Pancreas (tissue), 10 donors: ENCODE measurements around the gene SCN5A. TPM values are rescaled to one million over a fixed set of nuclear protein-coding genes. Genes with fewer than 3 reads are reported as not detected.

Experiments used
- ATAC-seq, 4 donors: fragments of 200-7000 bp; cut with Tn5 transposase; one replicate each; pipeline versions ENCODE4 v1.8.0 to v1.9.1; 2020; ENCODE audit warnings: mild to moderate bottlenecking in 4 of 4, moderate library complexity in 4 of 4
- DNase-seq, 6 donors: peaks; one replicate each; pipeline ENCODE4 v3.0.0-alpha.2; 2020
- FAIRE-seq: peaks from 2 replicates; lab custom pipeline; 2012; peaks lifted over from hg19 to GRCh38; lab: Jason Lieb, UNC
- H3K27ac ChIP-seq, 4 donors: fragments of 200-600 bp; sonication (generic); 1 replicate in 3 of 4; 2 replicates in 1 of 4; pipeline versions ENCODE4 v1.5.0 to v1.8.0; 2020
- H3K27me3 ChIP-seq, 4 donors: fragments of 200-600 bp; one replicate each; pipeline ENCODE4 v1.8.0; 2021
- H3K36me3 ChIP-seq, 3 donors: fragments of 200-600 bp; sonication (generic) in 1 of 3; one replicate each; pipeline versions ENCODE4 v1.5.0 to v1.8.0; 2020 to 2021
- H3K4me1 ChIP-seq, 3 donors: fragments of 200-600 bp; one replicate each; pipeline ENCODE4 v1.8.0; 2021
- H3K4me3 ChIP-seq, 4 donors: fragments of 200-600 bp; sonication (generic) in 2 of 4; one replicate each; pipeline versions ENCODE4 v1.5.0 to v1.8.0; 2020 to 2021
- H3K9me3 ChIP-seq, 4 donors: fragments of 200-600 bp; one replicate each; pipeline ENCODE4 v1.8.0; 2021
- CTCF ChIP-seq, 4 donors: fragments of 200-600 bp; sonication (generic) in 3 of 4; IDR thresholded peaks; one replicate each; pipeline versions ENCODE4 v1.5.0 to v1.8.0; 2021; ENCODE audit warnings: antibody characterized with exemption in 4 of 4
- WGBS, 2 donors: extraction: QIAGEN DNeasy Blood & Tissue Kit; methylation state at CpG; one replicate each; pipeline ENCODE4 v1.1.7; 2013; 5-methylcytosine and 5-hydroxymethylcytosine counted together
- intact Hi-C, 3 donors: fragments of 100-400 bp; cut with DNase I; formaldehyde crosslinking; loops; one replicate each; pipeline versions ENCODE4 v1.11.1 to v1.14.2; 2022
- polyA plus RNA-seq, 2 donors: library from polyadenylated mRNA; stranded (reverse); fragments of 200-250 nt; gene quantifications; one replicate each; pipeline ENCODE4 v1.2.3, GENCODE V29; 2013
- total RNA-seq, 6 donors: library from RNA; stranded (reverse); fragmentation: NEBNext Ultra II Directional in 4 of 6; extraction: Animal tissue kit (Norgen Biotek cat#: 25700) in 4 of 6; gene quantifications; one replicate each; pipeline versions ENCODE4 v1.2.1 to v1.2.4, GENCODE V29; 2021 to 2023
- donor health status: healthy with polysubstance abuse.
- donor health status: DM: no; HTN: no; CAD: no; lungs with moderate emphysema.
- donor health status: DM: no; HTN: no; CAD: no.
- donor health status: control.
- donor health status: control.
- donor health status: Bipolar disorder and iron deficiency.
- donor health status: DM: yes; HTN: yes; CAD: no.
- donor health status: DM: no; HTN: no; CAD: no.
- donor health status: DM: no; HTN: no; CAD: no.
- donor health status: DM: yes; HTN: yes; CAD: no.

The SCN5A gene
- total and polyA plus RNA-seq, 8 donors: 0.07 to 0.39 (median 0.26) TPM; not detected in 1

DNA sequence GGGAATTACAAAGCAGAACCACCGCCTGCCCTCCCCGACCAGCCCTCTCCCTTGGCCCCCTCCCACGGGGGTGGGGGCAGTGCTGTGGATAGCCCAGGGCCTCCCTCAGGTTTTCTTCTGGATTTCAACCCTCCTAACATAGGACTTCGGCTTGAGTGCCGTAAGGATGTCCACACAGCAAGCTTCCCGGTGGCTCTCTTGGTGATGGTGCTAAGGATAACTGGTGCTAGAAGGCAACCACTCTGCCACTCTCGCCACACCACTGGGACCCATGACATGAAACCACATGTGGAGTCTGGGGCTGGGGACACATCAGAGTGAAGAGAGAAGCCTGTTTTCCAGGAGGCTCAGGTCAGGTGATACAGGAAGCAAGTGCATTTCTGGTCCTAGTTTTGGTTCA lies 35.4 kb downstream of the SCN5A start:
- intact Hi-C loops: no loop called here
- Histone ChIP-seq H3K36me3 (no peaks in the 10 kb centered on the region), H3K9me3 (no peaks in the 10 kb centered on the region), H3K27me3 (no peaks in the 10 kb centered on the region), H3K27ac (no peak overlapping the region), H3K4me1 (no peaks in the 10 kb centered on the region), H3K4me3 (no peak overlapping the region)
- WGBS, 2 donors: 75% methylated on average over 7 of the region's 7 CpGs
- ATAC-seq (no peak), FAIRE-seq (no peak), DNase-seq (no peak)
- TF ChIP-seq CTCF (IDR thresholded peaks at IDR 0.05): no peak

GRCh38 chr3:38613426-38613825 lies 36.1 kb downstream of the SCN5A start:
- FAIRE-seq (no peak), ATAC-seq (no peak), DNase-seq (no peak)
- 73 to 81% methylated on average over 5 of the region's 5 CpGs for WGBS, 2 donors
- intact Hi-C loops: no loop called here
- no peak overlapping the region for H3K27ac ChIP-seq
- no peak for TF ChIP-seq CTCF (IDR thresholded peaks at IDR 0.05)
- no peaks in the 10 kb centered on the region for H3K4me1 ChIP-seq
- H3K9me3 ChIP-seq: no peaks in the 10 kb centered on the region
- no peaks in the 10 kb centered on the region for H3K27me3 ChIP-seq
- H3K4me3 ChIP-seq: no peak overlapping the region
- no peaks in the 10 kb centered on the region for H3K36me3 ChIP-seq

DNA sequence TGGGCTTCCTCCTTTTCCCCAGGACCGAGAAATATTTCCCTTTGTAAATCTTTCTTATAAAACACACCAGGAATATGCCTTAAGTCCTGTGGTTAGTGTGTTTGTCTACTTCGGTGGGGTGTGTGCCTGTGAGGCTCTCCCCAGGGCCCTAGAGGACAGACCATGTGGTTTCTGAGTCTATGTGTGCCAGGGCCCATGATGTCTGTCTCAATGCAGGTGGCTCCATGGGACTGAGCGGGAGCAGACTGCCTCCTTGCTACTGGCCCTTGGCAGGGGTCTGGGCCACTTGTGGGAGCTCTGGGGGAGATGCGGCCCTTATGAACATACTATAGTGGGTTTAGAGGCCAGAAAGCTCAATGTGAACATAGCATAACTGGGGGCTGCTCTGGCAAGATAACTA lies 37.6 kb downstream of the SCN5A start:
- no peak for FAIRE-seq
- ATAC-seq: no peak

GRCh38 chr3:38610934-38611333 lies 38.6 kb downstream of the SCN5A start:
- ATAC-seq (no peak), DNase-seq (no peak), FAIRE-seq (no peak)
- H3K4me3 ChIP-seq: no peak overlapping the region
- TF ChIP-seq CTCF (IDR thresholded peaks at IDR 0.05): no peak
- H3K4me1 ChIP-seq: no peaks in the 10 kb centered on the region
- intact Hi-C loops: no loop called here
- H3K27me3 ChIP-seq: no peaks in the 10 kb centered on the region
- no peaks in the 10 kb centered on the region for H3K36me3 ChIP-seq
- 79 to 83% methylated on average over 5 of the region's 5 CpGs for WGBS, 2 donors
- no peaks in the 10 kb centered on the region for H3K9me3 ChIP-seq
- no peak overlapping the region for H3K27ac ChIP-seq

More for the DNA sequence above, 37.6 kb downstream of the SCN5A start:
- H3K36me3 ChIP-seq: no peaks in the 10 kb centered on the region
- H3K4me3 ChIP-seq: no peak overlapping the region
- no peak for TF ChIP-seq CTCF (IDR thresholded peaks at IDR 0.05)
- intact Hi-C loops: no loop called here
- WGBS, 2 donors: 73 to 83% methylated on average over 4 of the region's 4 CpGs
- H3K4me1 ChIP-seq: no peaks in the 10 kb centered on the region
- no peaks in the 10 kb centered on the region for H3K27me3 ChIP-seq
- no peaks in the 10 kb centered on the region for H3K9me3 ChIP-seq
- no peak overlapping the region for H3K27ac ChIP-seq
- no peak for DNase-seq

- intact Hi-C loops: no loop called here
- WGBS, 2 donors: 84 to 87% methylated on average over 5 to 6 of the region's 6 CpGs
- H3K9me3 ChIP-seq: no peaks in the 10 kb centered on the region
- no peak overlapping the region for H3K27ac ChIP-seq
- TF ChIP-seq CTCF (IDR thresholded peaks at IDR 0.05): no peak
- no peaks in the 10 kb centered on the region for H3K36me3 ChIP-seq
- DNase-seq (no peak), FAIRE-seq (no peak), ATAC-seq (no peak)
- no peaks in the 10 kb centered on the region for H3K4me1 ChIP-seq
- H3K27me3 ChIP-seq: no peaks in the 10 kb centered on the region
- no peak overlapping the region for H3K4me3 ChIP-seq
These were observed 39.1 kb downstream of the SCN5A start for GRCh38 chr3:38610436-38610835.
